HG02678 (cell line): ENCODE measurements around the gene CLPSL2.

Experiments used
- ATAC-seq: cut with Tn5 transposase; IDR thresholded peaks from one replicate; pipeline ENCODE4 v1.9.1; 2021; ENCODE audit warnings: mild to moderate bottlenecking, moderate library complexity; ENCODE audit not compliant: unreplicated experiment

The CLPSL2 gene

GRCh38 chr6:35824552-35825192, 48.3 kb downstream of the CLPSL2 start:
- no peak for ATAC-seq
